DMS79 treated with DMSO at 0.1 percent for 48 hours (cell line): ENCODE measurements around the gene METTL25.

Experiments
- DNase-seq: peaks from one replicate; lab custom pipeline; 2025; lab: John Stamatoyannopoulos, UW

The METTL25 gene

DNA sequence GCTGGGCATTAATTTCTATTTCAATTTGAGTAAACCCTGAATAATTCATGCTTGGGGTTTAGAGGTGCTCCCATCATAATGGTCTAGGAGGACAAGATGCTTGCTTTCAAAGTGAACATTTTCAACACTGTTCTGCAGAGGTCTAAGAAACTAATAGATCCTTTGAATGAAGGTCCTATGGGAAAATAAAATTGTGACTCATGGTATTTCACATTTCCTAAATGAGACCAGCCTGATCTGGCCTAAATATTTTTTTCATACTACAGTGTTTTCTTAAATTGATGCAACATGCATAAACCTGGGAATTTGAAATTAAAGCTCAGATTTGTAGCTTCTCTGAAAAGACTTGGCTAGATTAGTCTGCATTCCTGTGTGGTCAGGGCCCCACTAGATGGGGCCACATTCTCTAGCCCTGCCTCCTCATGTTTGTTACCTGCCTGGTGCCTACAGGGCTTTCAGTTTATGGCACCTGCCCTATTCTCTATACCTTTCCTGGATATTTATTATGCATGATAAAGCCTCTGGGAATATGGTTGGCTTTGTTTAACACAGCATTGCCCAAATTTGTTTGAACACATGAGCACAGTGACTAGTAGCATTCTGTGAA lies 112.7 kb downstream of the METTL25 start:
- DNase-seq: no peak

DNA sequence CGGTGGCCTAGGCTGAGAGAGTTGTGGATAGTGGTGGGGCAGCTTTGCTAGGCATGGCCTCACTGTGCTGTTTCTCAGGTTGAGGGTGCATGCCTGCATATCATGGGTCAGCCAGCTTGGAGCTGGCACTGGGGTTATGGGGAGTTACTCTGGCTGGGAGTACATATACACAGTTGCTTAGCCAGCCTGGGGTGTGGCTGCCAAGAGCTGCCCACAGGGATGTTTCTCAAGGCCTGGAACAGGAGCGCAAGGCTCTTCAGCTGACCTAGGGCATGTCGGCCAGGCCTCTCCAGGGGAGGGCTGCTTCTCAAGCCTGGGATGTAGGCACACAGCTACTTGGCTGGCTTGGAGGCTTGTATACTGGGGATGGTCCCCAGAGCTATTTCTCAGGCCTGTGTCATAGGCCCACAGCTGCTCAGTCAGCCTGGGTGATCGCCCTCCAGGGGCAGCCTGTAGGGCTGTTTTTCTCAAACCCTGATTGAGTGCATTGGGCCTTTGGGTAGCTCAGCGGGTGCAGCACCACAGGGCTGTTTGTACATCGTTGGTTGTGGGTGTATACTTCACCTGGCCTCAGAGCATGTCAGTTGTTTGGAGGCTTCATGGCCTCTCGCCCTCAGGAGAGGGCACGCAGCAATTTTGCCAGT lies 114.9 kb downstream of the METTL25 start:
- no peak for DNase-seq

DNA sequence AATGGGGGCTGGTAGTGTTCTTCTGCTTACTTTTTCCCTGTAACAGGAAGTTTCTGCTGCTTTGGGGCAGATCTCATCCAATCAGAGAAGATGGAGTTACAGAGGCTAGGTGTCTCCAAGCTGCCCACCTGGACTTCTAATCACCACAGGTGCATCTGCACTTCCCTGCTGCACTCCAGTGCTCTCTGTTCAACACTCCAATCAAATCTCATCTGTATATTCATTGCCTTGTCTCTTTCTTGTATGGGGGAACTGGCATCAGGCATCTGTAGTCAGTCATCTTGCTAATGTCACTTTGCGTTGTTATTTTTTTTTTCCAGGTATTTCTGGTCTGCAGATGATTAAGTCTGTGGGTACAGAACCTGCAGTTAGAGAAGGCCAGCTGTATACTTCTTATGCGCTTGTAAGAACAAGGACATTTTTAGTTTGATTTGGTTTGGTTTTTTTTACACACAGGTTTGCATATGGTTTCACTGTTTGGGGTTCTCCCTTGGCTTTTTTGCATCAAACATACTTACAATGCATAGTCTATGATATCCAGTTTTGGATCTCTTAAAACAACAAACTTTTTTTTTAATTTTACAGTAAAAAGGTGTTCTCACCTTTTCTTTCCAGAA lies 116.0 kb downstream of the METTL25 start:
- no peak for DNase-seq

DNA sequence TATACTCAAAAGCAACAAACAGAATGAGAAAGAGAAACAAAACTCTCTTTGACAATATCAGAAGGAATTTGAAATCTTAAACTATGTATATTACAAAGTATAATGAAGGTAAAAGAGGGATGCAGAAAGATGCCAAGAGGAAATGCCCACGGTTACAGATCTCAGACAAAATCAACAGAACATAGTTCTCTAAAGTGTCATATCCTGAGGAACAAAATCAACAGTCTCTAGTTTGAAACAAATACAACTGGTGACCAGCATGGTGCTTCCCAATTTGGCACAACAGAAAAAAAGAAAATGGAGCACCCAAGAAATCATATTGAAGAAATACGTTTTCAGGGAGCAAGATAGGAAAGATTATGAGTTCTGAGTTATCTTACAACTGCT lies 116.5 kb downstream of the METTL25 start:
- DNase-seq: no peak

DNA sequence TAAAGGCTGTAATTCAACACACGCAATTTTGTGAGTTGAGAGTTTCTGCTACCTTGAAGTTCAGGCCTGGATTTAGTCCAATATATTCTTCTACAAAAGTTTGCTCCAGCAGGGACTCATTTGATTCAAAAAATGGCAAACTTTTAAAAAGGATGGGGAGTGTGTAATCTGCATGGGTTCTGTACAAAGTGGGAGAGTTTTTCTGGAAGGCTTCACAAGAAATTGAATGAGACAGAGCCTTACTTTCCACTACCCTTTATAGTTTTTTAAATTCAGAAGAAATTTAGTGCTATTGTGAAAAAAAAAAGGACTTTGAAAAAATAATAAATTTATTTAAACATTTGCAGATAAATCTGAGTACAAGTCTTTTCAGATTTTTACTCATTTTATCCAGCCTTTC lies 116.9 kb downstream of the METTL25 start:
- no peak for DNase-seq

DNA sequence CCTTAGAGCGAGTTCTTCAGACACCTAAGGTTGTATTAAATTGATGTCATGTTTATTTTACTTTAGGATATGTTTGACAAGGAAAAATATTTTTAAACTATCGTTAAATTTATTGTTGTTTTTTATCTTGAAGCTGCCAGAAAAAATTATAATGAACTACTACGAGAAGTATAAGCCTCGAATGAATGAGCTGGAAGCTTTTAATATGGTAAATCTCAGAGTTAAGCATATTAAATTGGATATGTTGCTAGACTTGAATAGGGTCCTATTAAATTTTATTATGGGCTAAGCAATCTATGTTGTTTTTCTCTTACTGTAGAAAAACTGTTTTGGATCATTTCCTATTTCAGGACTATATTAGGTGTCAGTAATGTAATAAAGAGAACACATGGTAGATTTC lies 118.2 kb downstream of the METTL25 start:
- DNase-seq: no peak

DNA sequence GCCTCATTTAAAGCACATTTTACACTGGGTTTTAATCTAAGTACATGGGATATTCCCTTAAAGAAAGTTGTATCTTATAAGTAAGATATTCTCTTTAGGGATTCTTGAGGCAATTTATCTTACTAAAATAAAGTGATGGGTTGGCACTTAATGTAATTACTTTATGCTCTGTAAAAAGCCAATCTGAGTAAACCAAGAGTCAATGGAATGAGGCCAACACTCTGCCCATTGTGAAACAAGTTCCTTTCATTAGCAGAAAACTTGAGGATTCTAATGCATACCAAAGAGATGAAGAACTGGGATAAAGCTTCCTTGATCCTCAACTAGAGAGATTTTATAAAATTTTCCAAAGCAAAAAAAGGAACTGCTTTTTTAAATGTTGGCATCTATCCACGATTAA lies 121.2 kb downstream of the METTL25 start:
- DNase-seq: no peak

DNA sequence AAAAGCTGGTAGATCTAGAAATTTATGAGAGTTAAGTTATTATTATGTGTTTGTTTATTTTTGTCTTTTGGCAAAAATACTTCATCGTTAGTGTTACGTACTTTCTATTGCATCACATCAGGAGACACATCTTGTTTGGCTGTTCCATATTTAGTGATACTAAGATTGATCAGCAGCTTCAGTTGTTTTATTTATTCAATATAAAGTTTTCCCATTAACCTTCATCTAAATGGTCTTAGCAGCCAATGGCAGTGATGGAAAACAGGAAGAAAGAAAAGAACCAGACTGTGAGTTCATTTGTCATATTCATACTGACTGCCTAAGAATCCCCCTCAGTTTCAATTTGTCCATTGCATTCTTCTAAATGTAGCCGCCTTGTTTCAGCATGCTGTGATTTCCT lies 122.3 kb downstream of the METTL25 start:
- DNase-seq: no peak

DNA sequence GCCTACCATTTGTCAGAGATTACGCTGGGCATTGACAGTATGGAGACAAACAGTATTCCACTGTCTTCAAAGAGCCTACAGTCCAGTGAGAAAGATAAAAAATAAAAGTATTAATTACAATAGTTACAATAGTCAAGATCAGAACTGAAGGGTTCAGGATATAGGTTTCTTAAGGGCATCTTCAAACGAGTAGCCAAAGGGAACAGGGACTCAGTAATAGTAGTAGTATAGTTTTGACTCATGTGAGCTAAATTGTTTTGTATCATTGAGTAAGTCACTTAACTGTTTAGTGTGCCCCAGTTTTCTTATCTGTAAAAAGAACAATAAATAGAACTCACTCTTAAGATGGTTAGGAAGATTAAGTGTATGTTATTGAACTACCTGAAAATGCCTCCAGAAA lies 123.6 kb downstream of the METTL25 start:
- no peak for DNase-seq

DNA sequence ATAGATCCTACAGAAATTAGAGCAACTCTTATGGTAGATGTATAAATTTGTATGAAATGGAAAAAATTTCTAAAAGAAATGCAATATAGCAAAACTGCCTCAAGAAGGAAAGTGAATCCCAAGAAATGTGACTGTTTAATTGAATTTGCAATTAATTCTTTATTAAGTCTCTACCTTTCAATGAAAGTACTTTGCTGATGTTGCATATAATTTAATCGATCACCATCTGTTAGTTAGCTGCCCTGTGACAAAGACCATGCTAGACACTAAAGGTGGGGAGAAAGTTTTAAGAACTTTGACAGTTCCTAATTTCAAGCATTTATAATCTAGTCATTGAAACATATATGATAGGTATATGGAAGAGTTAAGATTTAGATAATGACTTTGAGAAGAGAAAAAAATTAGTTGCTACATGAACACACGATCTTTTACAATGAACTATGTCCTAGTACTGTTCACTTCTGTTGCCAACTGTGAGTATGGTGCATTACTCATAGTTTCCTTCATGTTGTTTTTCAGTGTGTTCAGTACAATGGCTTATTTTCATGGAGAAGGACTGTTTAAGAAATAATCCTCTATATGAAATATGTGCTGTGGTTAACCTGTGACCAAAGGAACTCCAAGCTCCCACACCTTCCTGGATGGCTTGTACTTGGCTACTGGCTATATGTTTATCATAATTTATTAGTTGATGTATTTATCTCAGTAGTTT lies 128.4 kb downstream of the METTL25 start:
- no peak for DNase-seq

DNA sequence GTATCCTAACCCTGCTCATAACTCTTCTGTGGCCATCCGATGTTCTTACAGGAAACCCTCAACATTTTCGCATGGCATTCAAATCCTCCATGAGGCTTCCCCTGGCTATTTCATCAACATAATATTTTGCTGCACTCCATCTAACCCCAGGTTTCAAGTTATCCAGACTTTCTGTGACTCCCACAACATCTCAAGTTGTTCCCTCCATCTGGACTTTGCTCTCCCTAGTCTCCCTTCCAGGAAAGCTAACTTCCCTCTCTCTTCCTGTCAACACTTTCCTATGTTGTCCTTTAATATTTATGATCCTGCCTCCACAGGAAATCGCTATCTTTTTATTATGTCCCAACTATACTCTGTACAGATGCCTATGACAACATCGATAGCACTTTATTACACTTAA lies 146.1 kb downstream of the METTL25 start:
- DNase-seq: no peak

DNA sequence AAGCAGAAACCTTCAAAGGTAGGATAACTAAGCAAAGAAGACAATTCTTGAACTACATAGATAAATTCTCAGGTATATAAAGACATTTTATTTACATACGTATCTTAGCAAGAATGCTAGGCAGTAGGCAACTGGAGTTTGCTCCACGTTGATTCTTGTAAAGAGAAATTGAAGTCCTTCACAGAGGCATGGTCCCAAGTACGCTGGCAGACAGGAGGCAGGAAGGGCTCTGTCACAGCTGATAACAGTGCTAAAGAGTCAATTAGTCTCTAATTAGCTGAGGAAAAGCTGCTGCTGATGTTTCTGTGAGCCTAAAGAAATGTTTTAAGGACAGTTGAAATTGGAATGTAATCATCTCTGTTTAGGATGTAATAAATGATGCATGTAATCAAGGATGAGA lies 146.8 kb downstream of the METTL25 start:
- DNase-seq: no peak

DNA sequence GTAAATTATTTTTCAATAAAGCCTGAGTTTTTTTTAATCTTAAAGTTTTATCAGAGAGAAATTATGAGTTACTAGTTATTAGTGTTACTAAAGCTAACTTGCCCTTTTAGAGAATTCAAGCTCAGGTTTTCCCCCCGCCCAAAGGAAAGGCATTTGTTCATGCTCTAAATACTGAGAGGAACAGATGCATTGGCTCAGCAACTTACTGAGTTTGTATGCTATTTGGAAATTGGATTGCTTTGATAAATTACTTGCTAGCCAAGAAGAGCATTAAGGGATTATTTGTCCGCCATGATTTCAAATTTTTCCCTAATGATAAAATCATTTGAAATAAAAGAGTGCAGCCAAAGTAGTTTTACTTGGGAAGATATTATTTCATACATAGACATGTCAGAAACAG lies 149.4 kb downstream of the METTL25 start:
- no peak for DNase-seq

DNA sequence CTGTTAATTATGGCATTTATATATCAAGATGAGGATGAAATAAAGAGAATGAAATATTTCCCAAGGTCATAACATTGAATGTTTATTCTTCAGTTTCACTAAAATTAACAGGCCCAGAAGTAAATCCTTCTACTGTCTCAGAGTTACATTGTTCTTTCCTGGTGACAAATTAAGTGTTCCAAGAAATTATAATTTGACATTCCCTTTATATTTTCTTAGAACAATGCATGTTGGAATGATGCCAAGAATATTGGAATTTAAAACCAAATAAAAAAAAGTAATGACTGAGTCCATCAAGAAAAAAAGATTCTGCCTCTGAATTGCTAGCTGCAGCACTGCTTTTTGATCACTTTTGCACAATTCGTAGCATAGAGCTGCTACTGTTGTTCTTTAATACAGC lies 152.1 kb downstream of the METTL25 start:
- DNase-seq: no peak

DNA sequence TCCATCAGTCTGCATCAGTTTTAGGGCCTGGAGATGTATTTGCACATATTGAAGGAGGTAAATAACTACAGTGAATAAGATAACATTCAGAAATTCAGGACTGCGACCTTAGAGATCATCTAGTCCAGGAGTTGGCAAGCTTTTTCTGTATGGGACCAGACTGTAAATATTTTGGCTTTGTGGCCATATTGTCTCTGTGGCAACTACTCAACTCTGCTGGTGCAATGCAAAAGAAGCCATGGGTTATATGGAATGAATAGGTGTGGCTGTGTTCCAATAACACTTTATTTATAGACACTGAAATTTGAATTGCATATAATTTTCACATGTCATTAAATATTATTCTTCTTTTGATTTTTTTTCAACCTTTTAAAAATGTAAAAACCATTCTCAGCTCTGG lies 156.6 kb downstream of the METTL25 start:
- no peak for DNase-seq

DNA sequence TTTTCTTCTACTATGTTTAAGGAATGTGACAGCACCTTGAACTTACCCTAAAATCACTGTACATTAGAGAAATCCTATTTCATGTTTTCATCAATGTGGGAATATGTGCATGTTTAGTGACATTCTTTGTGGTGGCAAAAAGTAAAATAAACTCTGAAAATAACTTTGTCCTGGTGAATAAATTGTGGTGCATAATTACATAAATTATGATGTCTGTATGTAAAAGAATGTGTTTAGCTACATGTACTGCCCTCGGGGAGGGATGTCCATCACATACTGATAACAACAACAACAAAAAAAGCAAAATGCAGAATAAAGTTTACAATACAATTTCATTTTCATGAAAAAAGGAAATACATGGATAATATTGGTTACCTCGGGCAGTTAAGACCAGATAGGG lies 157.3 kb downstream of the METTL25 start:
- DNase-seq: no peak

DNA sequence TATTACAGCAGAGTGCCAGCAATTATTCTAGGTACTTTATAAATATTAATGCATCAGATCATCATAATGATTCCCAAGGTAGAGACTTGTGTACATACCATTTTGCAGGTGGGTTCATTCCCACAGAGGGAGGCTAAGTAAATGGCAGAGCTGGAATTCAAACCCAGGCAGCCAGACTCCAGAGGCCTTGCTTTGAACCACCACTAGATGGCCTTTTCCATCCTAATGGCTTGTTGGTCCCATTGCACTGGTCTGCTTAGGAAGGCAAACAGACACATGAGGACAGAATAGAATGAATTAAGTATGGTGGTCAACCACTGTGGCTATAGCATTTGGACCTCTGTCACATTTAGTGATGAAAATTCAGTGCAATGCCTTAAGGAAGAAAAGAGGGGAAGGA lies 158.7 kb downstream of the METTL25 start:
- no peak for DNase-seq

DNA sequence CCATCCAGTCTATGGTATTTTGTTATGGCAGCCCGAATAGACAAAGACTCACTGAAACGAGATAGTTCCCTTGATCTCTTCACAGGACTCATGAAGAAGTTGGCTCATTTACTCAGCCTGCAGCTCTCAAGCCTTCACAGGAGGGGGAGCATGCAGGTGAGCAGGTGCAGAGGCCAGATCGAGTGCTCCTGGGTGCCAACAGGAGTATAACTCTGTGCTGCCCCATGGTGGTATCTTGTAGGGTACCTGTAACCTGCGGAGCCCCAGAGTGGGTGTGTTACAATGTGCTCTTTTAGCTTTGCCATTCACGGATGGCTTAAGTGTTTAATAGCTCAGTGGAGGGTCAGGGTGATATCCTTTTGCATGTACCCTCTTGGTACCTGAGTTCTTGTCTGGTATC lies 159.5 kb downstream of the METTL25 start:
- DNase-seq: no peak

DNA sequence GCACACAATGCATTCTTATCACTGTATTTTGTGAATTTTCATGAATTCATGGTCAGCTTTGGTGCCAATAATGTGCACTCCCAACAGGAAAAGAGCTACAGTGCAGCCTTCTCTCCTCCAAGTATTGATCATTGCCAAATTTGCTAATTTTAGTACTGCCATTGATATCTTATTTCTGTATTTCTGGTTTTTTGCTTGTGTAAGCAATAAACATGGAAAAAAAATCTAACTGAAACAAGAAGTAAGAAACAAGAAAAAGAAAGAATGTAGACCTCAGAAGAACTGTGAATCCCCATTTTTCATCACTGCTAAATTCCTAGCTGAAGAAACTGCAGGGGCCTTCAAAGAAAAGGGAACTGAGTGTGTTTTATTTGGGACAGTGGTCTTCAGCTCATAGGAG lies 161.2 kb downstream of the METTL25 start:
- DNase-seq: no peak

DNA sequence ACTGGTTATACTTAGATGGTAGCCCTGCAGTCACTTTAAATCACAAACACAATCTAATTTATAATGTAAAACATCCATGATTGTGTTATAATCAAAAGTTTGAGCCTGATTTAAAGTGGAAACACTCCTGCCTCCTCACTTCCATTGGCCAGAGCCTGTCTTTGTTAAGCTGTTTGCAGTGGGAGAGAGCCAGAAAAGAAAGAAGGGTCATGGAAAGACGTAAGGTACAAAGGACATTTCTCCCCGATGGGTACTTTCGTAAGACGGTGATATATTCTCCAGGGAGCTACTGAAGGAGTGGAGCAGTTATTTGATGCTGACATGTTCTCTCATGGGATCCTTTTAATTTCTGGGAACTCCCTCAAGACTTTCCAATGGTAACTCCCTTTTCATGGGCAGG lies 164.0 kb downstream of the METTL25 start:
- DNase-seq: no peak

DNA sequence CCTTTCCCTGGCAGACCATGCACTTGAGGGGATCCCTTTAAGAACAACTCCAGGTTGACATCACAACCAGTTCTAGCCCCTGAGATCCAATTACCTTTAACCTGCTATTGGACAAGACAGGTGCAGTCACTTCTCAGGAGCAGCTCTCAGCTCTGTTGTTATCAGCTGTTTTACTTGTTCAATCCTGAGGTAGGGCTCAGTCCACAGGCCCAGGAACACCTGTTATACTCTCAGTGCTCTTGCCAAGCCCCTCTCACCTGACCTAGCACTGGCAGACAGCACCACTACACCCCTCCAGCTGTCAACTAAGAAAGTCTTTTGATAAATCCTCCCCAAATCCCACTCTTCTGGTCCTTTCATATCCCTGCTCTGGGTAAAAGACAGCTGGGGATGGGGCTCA lies 164.4 kb downstream of the METTL25 start:
- no peak for DNase-seq

DNA sequence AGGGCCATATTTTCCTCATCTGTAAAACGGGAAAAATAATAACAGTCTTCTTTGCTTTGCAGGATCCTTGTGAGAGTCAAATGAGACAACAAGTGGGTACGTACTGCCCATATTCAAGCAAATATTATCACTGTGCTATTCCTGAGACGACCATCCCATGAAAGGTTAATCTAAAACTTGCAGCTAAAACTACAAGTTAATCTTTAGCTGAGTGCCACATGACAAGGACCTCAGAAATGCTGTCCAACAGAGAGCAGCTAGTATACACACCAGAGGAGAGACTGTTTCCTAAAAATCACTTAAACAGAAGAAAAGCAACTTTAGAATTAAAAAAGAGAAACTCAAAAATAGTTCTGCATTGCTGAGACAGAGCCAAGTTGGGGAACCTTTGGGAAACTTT lies 165.7 kb downstream of the METTL25 start:
- no peak for DNase-seq

DNA sequence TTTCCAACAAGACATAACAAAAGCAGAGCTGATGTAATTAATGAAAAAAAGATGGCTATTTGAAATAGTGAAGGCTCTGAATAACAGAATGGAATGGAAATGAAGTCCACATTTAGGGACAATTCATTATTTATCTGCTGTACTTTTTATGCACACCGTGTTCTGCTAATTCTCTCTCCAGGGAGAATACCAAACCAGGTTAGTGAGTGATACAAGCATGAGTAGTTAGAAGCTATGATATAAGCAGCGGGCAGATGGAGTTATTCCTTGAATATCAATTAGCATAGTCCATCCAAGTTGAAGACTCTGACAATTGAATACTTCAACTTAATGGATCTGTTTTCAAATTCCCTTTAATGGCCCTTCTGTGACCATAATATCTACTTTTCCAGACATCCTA lies 166.3 kb downstream of the METTL25 start:
- no peak for DNase-seq
